Osteocyte (in vitro differentiated cells): ENCODE data around the gene CXCL8. TPM values are rescaled to one million over a fixed set of nuclear protein-coding genes. Genes with fewer than 3 reads are reported as not detected.

Experiments
- DNase-seq: peaks from one replicate; pipeline ENCODE4 v3.0.0; 2021; ENCODE audit warnings: mixed read lengths; ENCODE audit not compliant: unreplicated experiment; ENCODE audit errors: extremely low spot score
- H3K27ac Mint-ChIP-seq: one replicate; pipeline ENCODE4 v1.8.0; 2021; ENCODE audit warnings: mild to moderate bottlenecking, mixed read lengths; ENCODE audit not compliant: unreplicated experiment
- H3K27me3 Mint-ChIP-seq: one replicate; pipeline ENCODE4 v1.8.0; 2021; ENCODE audit warnings: mixed read lengths; ENCODE audit not compliant: unreplicated experiment
- H3K36me3 Mint-ChIP-seq: one replicate; pipeline ENCODE4 v1.8.0; 2021; ENCODE audit warnings: mixed read lengths; ENCODE audit not compliant: unreplicated experiment
- H3K4me1 Mint-ChIP-seq: one replicate; pipeline ENCODE4 v1.8.0; 2021; ENCODE audit warnings: mixed read lengths; ENCODE audit not compliant: unreplicated experiment
- H3K4me3 Mint-ChIP-seq: one replicate; pipeline ENCODE4 v1.8.0; 2021; ENCODE audit warnings: mild to moderate bottlenecking, moderate library complexity, mixed read lengths; ENCODE audit not compliant: unreplicated experiment
- H3K9me3 Mint-ChIP-seq: one replicate; pipeline ENCODE4 v1.8.0; 2021; ENCODE audit warnings: mixed read lengths; ENCODE audit not compliant: unreplicated experiment
- total RNA-seq: library from RNA; stranded (reverse); gene quantifications from 2 replicates; pipeline ENCODE4 v1.2.1, GENCODE V29; 2021
- TF ChIP-seq, protein P1 (sequence below): fragments of 200-600 bp; sonication (generic); IDR thresholded peaks from 2 replicates; pipeline ENCODE4 v1.5.0; 2021; ENCODE audit warnings: antibody characterized with exemption, mild to moderate bottlenecking, moderate library complexity

CXCL8 gene
- total RNA-seq, 1 donor from 2014 or later: 32.4 TPM

DNA sequence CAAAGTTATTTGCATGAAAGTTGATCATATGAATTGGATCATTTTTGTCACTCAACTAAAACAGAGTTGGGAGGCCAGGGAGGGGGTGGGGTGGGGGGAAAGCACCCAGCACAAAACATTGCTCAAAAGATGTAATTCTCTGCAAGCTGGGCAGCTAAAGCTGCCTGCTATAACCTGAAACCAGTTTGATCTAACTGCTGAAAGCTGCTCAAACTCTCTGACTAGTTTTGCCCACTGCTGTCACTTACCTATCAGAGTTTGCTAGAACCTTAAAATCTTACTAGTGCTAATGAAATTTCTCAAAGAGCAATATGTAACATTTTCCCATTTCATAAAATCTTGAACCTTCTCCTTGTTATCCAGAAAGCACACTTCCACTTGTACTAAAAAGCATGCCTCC lies 10.4 kb downstream of the CXCL8 start:
- TF ChIP-seq, protein P1, sequence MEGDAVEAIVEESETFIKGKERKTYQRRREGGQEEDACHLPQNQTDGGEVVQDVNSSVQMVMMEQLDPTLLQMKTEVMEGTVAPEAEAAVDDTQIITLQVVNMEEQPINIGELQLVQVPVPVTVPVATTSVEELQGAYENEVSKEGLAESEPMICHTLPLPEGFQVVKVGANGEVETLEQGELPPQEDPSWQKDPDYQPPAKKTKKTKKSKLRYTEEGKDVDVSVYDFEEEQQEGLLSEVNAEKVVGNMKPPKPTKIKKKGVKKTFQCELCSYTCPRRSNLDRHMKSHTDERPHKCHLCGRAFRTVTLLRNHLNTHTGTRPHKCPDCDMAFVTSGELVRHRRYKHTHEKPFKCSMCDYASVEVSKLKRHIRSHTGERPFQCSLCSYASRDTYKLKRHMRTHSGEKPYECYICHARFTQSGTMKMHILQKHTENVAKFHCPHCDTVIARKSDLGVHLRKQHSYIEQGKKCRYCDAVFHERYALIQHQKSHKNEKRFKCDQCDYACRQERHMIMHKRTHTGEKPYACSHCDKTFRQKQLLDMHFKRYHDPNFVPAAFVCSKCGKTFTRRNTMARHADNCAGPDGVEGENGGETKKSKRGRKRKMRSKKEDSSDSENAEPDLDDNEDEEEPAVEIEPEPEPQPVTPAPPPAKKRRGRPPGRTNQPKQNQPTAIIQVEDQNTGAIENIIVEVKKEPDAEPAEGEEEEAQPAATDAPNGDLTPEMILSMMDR: no peak
- H3K27me3 Mint-ChIP-seq: peaks cover 6% of the 10 kb centered on the region
- no peaks in the 10 kb centered on the region for H3K36me3 Mint-ChIP-seq
- no peak overlapping the region for H3K4me3 Mint-ChIP-seq
- no peak overlapping the region for H3K27ac Mint-ChIP-seq
- DNase-seq: no peak
- peaks cover 8% of the 10 kb centered on the region for H3K4me1 Mint-ChIP-seq
- H3K9me3 Mint-ChIP-seq: peaks cover 3% of the 10 kb centered on the region

DNA sequence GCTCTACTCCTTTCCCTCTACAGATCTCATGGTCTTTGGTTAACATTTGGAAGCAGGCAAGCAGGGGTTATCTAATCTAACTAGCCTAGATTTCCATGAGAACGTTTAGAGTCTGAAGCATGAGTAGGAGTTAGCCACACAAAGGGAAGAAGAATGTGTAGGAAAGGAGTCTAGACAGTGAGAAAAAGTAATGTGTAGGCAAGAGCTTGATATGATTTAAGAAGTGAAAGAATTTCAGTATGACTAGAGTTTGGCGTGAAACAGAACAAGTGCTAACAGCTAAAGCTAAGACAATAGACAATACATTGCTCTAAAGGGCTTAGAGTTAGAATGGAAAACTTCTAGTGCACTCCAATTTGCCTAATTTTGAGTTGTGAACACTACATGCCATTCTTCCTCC lies 10.8 kb downstream of the CXCL8 start:
- Mint-ChIP-seq H3K9me3 (peaks cover 3% of the 10 kb centered on the region), H3K4me1 (peaks cover 8% of the 10 kb centered on the region), H3K27ac (no peak overlapping the region), H3K36me3 (no peaks in the 10 kb centered on the region), H3K27me3 (peaks cover 6% of the 10 kb centered on the region), H3K4me3 (no peak overlapping the region)
- DNase-seq: no peak
- TF ChIP-seq, protein P1: no peak

DNA sequence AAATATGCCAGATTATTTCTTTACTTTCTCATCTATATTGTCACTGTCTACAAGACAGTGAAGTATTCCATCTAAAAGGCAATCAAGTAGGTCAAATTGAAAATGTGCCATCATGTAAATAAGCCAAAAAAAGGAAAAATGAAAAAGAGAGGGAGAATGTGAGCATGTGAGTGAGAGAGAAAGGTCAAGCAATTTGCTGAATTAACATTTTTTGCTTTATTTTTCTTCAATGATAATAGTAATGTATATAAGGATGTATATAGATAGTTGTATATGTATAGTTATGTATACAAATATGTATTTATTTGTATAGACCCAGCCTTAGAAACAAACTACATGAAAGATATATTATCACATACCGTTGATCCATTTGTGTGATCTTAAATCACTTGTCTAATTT lies 11.5 kb downstream of the CXCL8 start:
- DNase-seq: no peak
- Mint-ChIP-seq H3K27me3 (peaks cover 6% of the 10 kb centered on the region), H3K36me3 (no peaks in the 10 kb centered on the region), H3K4me1 (peaks cover 8% of the 10 kb centered on the region), H3K27ac (no peak overlapping the region), H3K9me3 (peaks cover 3% of the 10 kb centered on the region), H3K4me3 (no peak overlapping the region)
- TF ChIP-seq, protein P1: no peak

DNA sequence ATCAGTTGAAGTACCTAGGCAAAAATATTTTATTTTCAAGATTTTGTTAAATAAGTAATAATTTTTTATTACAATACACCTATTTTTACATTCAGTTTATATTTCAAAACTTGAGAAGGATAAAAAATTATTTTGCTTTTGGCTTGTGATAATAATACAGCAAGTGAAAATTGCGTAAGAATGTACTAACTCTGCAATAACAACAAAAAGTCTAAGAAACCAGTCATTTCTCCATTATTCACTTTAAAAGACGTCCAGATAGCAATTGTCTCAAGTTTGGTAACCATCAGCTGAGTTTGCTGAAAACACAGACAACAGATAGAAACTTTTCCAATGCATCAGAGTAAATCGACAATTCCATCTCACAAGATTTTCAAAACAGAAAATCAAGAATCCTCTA lies 12.1 kb downstream of the CXCL8 start:
- DNase-seq: no peak
- no peak overlapping the region for H3K4me3 Mint-ChIP-seq
- peaks cover 6% of the 10 kb centered on the region for H3K27me3 Mint-ChIP-seq
- H3K27ac Mint-ChIP-seq: no peak overlapping the region
- peaks cover 3% of the 10 kb centered on the region for H3K9me3 Mint-ChIP-seq
- no peaks in the 10 kb centered on the region for H3K36me3 Mint-ChIP-seq
- TF ChIP-seq, protein P1: no peak
- H3K4me1 Mint-ChIP-seq: peaks cover 8% of the 10 kb centered on the region

DNA sequence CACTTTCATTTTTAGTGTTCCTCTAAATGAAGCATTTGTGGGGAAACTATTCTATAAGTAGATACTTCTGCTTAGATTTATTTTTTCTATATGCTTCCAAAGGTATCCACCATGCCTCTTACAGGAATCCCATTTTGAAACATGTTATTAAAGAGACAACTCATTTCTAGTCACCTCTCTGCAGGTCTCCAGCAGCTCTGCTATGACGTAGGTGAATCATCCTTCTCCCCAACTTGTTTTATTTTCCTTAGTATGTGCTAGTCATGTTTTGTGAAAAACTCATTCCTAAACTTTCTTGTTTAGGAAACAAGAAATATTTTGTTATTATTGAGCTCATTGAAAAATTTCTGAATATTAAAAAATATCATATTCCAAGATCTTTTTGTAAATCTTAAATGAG lies 12.8 kb downstream of the CXCL8 start:
- Mint-ChIP-seq H3K36me3 (no peaks in the 10 kb centered on the region), H3K4me3 (no peak overlapping the region), H3K27ac (no peak overlapping the region), H3K9me3 (peaks cover 3% of the 10 kb centered on the region), H3K27me3 (peaks cover 3% of the 10 kb centered on the region), H3K4me1 (peaks cover 8% of the 10 kb centered on the region)
- no peak for DNase-seq
- TF ChIP-seq, protein P1: no peak
